CD14-positive monocyte (primary cell): ENCODE data around the gene PPFIBP1. TPM values are rescaled to one million over a fixed set of nuclear protein-coding genes. Genes with fewer than 3 reads are reported as not detected.

ENCODE experiments used
- DNase-seq, 3 donors: peaks; one replicate each; pipeline ENCODE4 v3.0.0-alpha.2; 2011 to 2022
- H2AFZ ChIP-seq: 2 replicates; pipeline ENCODE4 v1.6.0; 2012; ENCODE audit warnings: mild to moderate bottlenecking, low read depth, low read length, inconsistent platforms; ENCODE audit not compliant: insufficient read depth, poor library complexity, severe bottlenecking
- H3K27ac ChIP-seq, 2 donors: 1 replicate in 1 of 2; 2 replicates in 1 of 2; pipeline ENCODE4 v1.5.1; 2012 to 2013; ENCODE audit warnings: low read length in 2 of 2, control low read depth in 1 of 2, inconsistent platforms in 1 of 2, low read depth in 1 of 2, mild to moderate bottlenecking in 1 of 2
- H3K27me3 ChIP-seq, 2 donors: one replicate each; pipeline versions ENCODE4 v1.6.0 to v1.6.1; 2011 to 2013; ENCODE audit warnings: low read length in 2 of 2; ENCODE audit not compliant: control insufficient read depth in 2 of 2, insufficient read depth in 2 of 2
- H3K36me3 ChIP-seq, 2 donors: replicated peaks in 1 of 2; 1 replicate in 1 of 2; 2 replicates in 1 of 2; pipeline versions ENCODE4 v1.5.1 to v1.6.1; 2012 to 2013; ENCODE audit warnings: low read length in 2 of 2, control low read depth in 1 of 2, inconsistent platforms in 1 of 2, mild to moderate bottlenecking in 1 of 2; ENCODE audit not compliant: insufficient read depth in 2 of 2, control insufficient read depth in 1 of 2
- H3K4me1 ChIP-seq, 2 donors: 1 replicate in 1 of 2; 2 replicates in 1 of 2; pipeline versions ENCODE4 v1.5.1 to v1.6.1; 2012 to 2013; ENCODE audit warnings: low read length in 2 of 2, control low read depth in 1 of 2, inconsistent platforms in 1 of 2, mild to moderate bottlenecking in 1 of 2, moderate library complexity in 1 of 2; ENCODE audit not compliant: insufficient read depth in 2 of 2, control insufficient read depth in 1 of 2
- H3K4me2 ChIP-seq: replicated peaks from 2 replicates; pipeline ENCODE3; 2012; ENCODE audit warnings: low read length, moderate library complexity, mild to moderate bottlenecking; ENCODE audit not compliant: poor library complexity, severe bottlenecking; ENCODE audit errors: extremely low read depth
- H3K4me3 ChIP-seq, 3 experiments: fragments of 200-600 bp in 1 of 3; sonication (generic) in 1 of 3; replicated peaks in 1 of 3; 1 replicate in 2 of 3; 2 replicates in 1 of 3; pipeline ENCODE4 v1.5.1; 2011 to 2013; ENCODE audit warnings: low read length in 3 of 3, mild to moderate bottlenecking in 3 of 3, control low read depth in 2 of 3, low read depth in 2 of 3, inconsistent platforms in 1 of 3, moderate library complexity in 1 of 3
- H3K79me2 ChIP-seq: 2 replicates; pipeline ENCODE4 v1.6.0; 2012; ENCODE audit warnings: mild to moderate bottlenecking, control low read depth, inconsistent platforms, low read length, moderate library complexity; ENCODE audit not compliant: insufficient read depth
- H3K9ac ChIP-seq: 2 replicates; pipeline ENCODE4 v1.6.0; 2017; ENCODE audit warnings: low read length, mild to moderate bottlenecking; ENCODE audit not compliant: insufficient read depth, poor library complexity, severe bottlenecking
- H3K9me3 ChIP-seq, 2 donors: replicated peaks in 1 of 2; 1 replicate in 1 of 2; 2 replicates in 1 of 2; pipeline versions ENCODE4 v1.5.1 to v1.6.1; 2012 to 2013; ENCODE audit warnings: low read length in 2 of 2, control low read depth in 1 of 2; ENCODE audit not compliant: control insufficient read depth in 1 of 2, insufficient read depth in 1 of 2
- H4K20me1 ChIP-seq: 2 replicates; pipeline ENCODE4 v1.6.0; 2012; ENCODE audit warnings: mild to moderate bottlenecking, low read length, control low read depth, moderate library complexity; ENCODE audit not compliant: insufficient read depth
- H3K27ac Mint-ChIP-seq, 7 donors: one replicate each; pipeline ENCODE4 v1.8.0; 2020; ENCODE audit warnings: mild to moderate bottlenecking in 7 of 7, mixed read lengths in 7 of 7, moderate library complexity in 6 of 7, inconsistent platforms in 2 of 7
- H3K27me3 Mint-ChIP-seq, 3 donors: one replicate each; pipeline ENCODE4 v1.8.0; 2021 to 2022; ENCODE audit warnings: low read depth in 3 of 3, mild to moderate bottlenecking in 3 of 3, mixed read lengths in 3 of 3, moderate library complexity in 3 of 3, inconsistent platforms in 1 of 3
- H3K36me3 Mint-ChIP-seq, 2 donors: one replicate each; pipeline ENCODE4 v1.8.0; 2020; ENCODE audit warnings: mixed read lengths in 2 of 2, inconsistent platforms in 1 of 2, mild to moderate bottlenecking in 1 of 2
- H3K4me1 Mint-ChIP-seq: one replicate; pipeline ENCODE4 v1.8.0; 2020; ENCODE audit warnings: mild to moderate bottlenecking, mixed read lengths
- H3K4me3 Mint-ChIP-seq, 2 donors: one replicate each; pipeline ENCODE4 v1.8.0; 2020; ENCODE audit warnings: mild to moderate bottlenecking in 2 of 2, mixed read lengths in 2 of 2, moderate library complexity in 1 of 2
- H3K9me3 Mint-ChIP-seq, 7 donors: one replicate each; pipeline ENCODE4 v1.8.0; 2020 to 2022; ENCODE audit warnings: mixed read lengths in 7 of 7, mild to moderate bottlenecking in 6 of 7, moderate library complexity in 6 of 7, inconsistent platforms in 2 of 7
- CTCF ChIP-seq: fragments of 200-600 bp; IDR thresholded peaks from one replicate; pipeline ENCODE4 v1.8.0; 2022; ENCODE audit warnings: antibody characterized with exemption, mild to moderate bottlenecking
- WGBS: methylation state at CpG from one replicate; pipeline ENCODE4 v1.1.5; 2013; ENCODE audit warnings: missing lambda C conversion rate; ENCODE audit not compliant: insufficient coverage; 5-methylcytosine and 5-hydroxymethylcytosine counted together
- intact Hi-C, 2 donors: fragments of 100-400 bp; cut with micrococcal nuclease; formaldehyde crosslinking; loops; one replicate each; pipeline versions ENCODE4 v1.15.0 to v1.15.1; 2023
- polyA plus RNA-seq, 3 donors: library from polyadenylated mRNA; depleted of rRNA in 1 of 3; unstranded in 2 of 3; stranded (reverse) in 1 of 3; fragments of 300-500 nt in 2 of 3; fragments of >200 nt in 1 of 3; fragmentation: Illumina TruSeq in 2 of 3; gene quantifications; 1 replicate in 2 of 3; 2 replicates in 1 of 3; pipeline ENCODE4 v1.2.3, GENCODE V29; 2012 to 2021

Gene PPFIBP1
- polyA plus RNA-seq, 3 donors = 0.25 to 0.79 (median 0.53) TPM

DNA sequence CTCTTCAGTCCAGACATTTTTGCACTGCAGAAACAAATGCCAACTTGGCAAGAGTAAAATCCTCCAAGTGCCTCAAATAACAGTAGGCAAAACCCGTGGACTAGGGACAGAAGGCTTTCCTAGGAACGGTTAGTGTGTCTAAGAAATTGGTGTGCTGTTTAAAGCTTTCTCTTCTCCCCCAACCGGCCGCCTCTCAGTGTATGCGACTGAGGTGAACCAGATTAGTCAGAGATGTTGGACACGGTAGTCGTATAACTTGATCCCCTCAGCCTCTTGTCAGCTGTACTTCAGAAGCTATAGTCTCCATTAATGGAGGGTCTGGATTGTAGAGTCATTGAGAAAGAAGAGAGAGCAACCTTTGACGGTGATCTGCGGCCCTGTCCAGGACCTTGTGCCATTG lies 21.7 kb downstream of the PPFIBP1 start:
- Mint-ChIP-seq H3K27ac (peak overlapping the region in 1 of 7 donors; percentile 1), H3K9me3 (peaks cover 0 to 2% (median 0%) of the 10 kb centered on the region in 7 donors), H3K27me3 (peaks cover 0 to 4% (median 2%) of the 10 kb centered on the region in 3 donors), H3K36me3 (no peaks in the 10 kb centered on the region), H3K4me1 (peaks cover 27% of the 10 kb centered on the region), H3K4me3 (no peak overlapping the region)
- Histone ChIP-seq H2AFZ (no peak overlapping the region), H3K27me3 (no peaks in the 10 kb centered on the region), H3K9ac (no peak overlapping the region), H3K9me3 (no peaks in the 10 kb centered on the region), H3K27ac (no peak overlapping the region), H3K36me3 (no peaks in the 10 kb centered on the region), H3K4me2 (no peak overlapping the region), H3K4me3 (no peak overlapping the region), H3K79me2 (no peaks in the 10 kb centered on the region), H3K4me1 (peaks cover 21 to 23% of the 10 kb centered on the region in 2 donors), H4K20me1 (no peaks in the 10 kb centered on the region)
- TF ChIP-seq CTCF = no peak
- intact Hi-C loops = no loop called here
- 95% methylated on average over 4 of the region's 9 CpGs for WGBS
- DNase-seq = no peak

DNA sequence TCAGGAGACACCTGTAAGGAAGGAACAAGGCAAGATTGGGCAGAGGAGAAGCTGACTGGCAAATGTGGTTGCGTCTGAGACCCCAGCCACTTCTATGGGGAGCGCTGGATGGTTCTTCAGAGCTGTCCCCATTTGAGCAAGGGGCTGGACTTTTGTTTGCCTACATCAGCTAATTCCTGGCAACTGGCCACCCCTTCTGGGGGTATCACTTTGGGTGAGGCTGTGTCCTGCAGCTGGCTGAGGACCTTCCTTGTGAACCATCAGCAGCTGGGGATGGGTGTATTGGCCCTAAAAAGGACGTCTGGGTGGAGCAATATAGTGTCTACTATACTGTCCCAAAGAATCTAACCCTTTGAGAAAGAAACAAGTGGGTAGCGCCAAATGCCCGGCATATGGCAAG lies 23.6 kb downstream of the PPFIBP1 start:
- no peaks in the 10 kb centered on the region for H3K79me2 ChIP-seq
- H3K9me3 Mint-ChIP-seq = peaks cover 0 to 2% (median 0%) of the 10 kb centered on the region in 7 donors
- WGBS = 100% methylated on average over 2 of the region's 5 CpGs

More for the DNA sequence above, 23.6 kb downstream of the PPFIBP1 start:
- H3K4me3 Mint-ChIP-seq = no peak overlapping the region
- no peaks in the 10 kb centered on the region for H4K20me1 ChIP-seq
- intact Hi-C loops = no loop called here
- peaks cover 0 to 6% (median 2%) of the 10 kb centered on the region in 3 donors for H3K27me3 Mint-ChIP-seq
- H3K4me1 ChIP-seq = peaks cover 21 to 23% of the 10 kb centered on the region in 2 donors
- no peaks in the 10 kb centered on the region for H3K9me3 ChIP-seq
- H3K27ac ChIP-seq = no peak overlapping the region
- H2AFZ ChIP-seq = no peak overlapping the region
- no peaks in the 10 kb centered on the region for H3K36me3 ChIP-seq
- no peak for DNase-seq
- peaks cover 27% of the 10 kb centered on the region for H3K4me1 Mint-ChIP-seq
- H3K4me2 ChIP-seq = no peak overlapping the region
- no peak overlapping the region for H3K4me3 ChIP-seq
- no peaks in the 10 kb centered on the region for H3K27me3 ChIP-seq
- H3K9ac ChIP-seq = no peak overlapping the region
- no peaks in the 10 kb centered on the region for H3K36me3 Mint-ChIP-seq
- H3K27ac Mint-ChIP-seq = peak overlapping the region in 1 of 7 donors; percentile 55
- TF ChIP-seq CTCF = no peak
